ENCODE results near the gene LIN37. TPM values are rescaled to one million over a fixed set of nuclear protein-coding genes. Genes with fewer than 3 reads are reported as not detected.

The LIN37 gene
- total and polyA plus RNA-seq, 9 of the 15 experiments (the other 6 are each of a cell fraction or from before 2014, with no cell fraction given) = 1.2 to 12.5 (median 8.6) TPM

GRCh38 chr19:35740423-35741202 lies 7.8 kb upstream of the LIN37 start (continued):
- TF ChIP-seq E2F8 (IDR thresholded peaks at IDR 0.05; ENCODE audit: low read depth, partially characterized antibody) (peak; percentile 60), ZNF12 (CRISPR knock-in tag; IDR thresholded peaks at IDR 0.05) (0 out of 2 replicates have a peak, but pooled peaks have one; percentile 4), ETV6 (IDR thresholded peaks at IDR 0.05; ENCODE audit: borderline replicate concordance in 1 of 2, low read depth in 2 of 2, low read length in 1 of 2) (no peak), ETV6 (CRISPR knock-in tag; IDR thresholded peaks at IDR 0.05; ENCODE audit: borderline replicate concordance) (no peak), CREB3 (tag; conservative IDR thresholded peaks at IDR 0.05; ENCODE audit: low read depth) (no peak), TGIF2 (CRISPR knock-in tag; IDR thresholded peaks at IDR 0.05) (no peak), MTA3 (IDR thresholded peaks at IDR 0.05; ENCODE audit: borderline replicate concordance) (peak; percentile 93; the same call in 1 of the 2 replicates), SRSF9 (IDR thresholded peaks at IDR 0.05; ENCODE audit: borderline replicate concordance, low read depth, low read length) (no peak), MCM7 (IDR thresholded peaks at IDR 0.05) (no peak), TARDBP (IDR thresholded peaks at IDR 0.05) (peak; percentile 60; the same call in 1 of the 2 replicates), GTF2A2 (tag; IDR thresholded peaks at IDR 0.05) (no peak), CBFB (CRISPR knock-in tag; IDR thresholded peaks at IDR 0.05) (no peak), CHD4 (IDR thresholded peaks at IDR 0.05; ENCODE audit: insufficient read depth, insufficient replicate concordance, low read depth, low read length, poor library complexity, severe bottlenecking) (no peak), ELK3 (CRISPR knock-in tag; IDR thresholded peaks at IDR 0.05) (no peak), ZNF324 (CRISPR knock-in tag; IDR thresholded peaks at IDR 0.05) (no peak), BRCA1 (IDR thresholded peaks at IDR 0.05) (no peak), BRCA1 (CRISPR knock-in tag; IDR thresholded peaks at IDR 0.05) (no peak), KDM4B (IDR thresholded peaks at IDR 0.05; ENCODE audit: borderline replicate concordance in 2 of 2, low read depth in 1 of 2) (no peak), BCL6 (CRISPR knock-in tag; IDR thresholded peaks at IDR 0.05) (no peak)
- TF ChIP-seq, protein P1, sequence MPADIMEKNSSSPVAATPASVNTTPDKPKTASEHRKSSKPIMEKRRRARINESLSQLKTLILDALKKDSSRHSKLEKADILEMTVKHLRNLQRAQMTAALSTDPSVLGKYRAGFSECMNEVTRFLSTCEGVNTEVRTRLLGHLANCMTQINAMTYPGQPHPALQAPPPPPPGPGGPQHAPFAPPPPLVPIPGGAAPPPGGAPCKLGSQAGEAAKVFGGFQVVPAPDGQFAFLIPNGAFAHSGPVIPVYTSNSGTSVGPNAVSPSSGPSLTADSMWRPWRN (IDR thresholded peaks at IDR 0.05; ENCODE audit: low read depth) = no peak
- TF ChIP-seq, protein P2, sequence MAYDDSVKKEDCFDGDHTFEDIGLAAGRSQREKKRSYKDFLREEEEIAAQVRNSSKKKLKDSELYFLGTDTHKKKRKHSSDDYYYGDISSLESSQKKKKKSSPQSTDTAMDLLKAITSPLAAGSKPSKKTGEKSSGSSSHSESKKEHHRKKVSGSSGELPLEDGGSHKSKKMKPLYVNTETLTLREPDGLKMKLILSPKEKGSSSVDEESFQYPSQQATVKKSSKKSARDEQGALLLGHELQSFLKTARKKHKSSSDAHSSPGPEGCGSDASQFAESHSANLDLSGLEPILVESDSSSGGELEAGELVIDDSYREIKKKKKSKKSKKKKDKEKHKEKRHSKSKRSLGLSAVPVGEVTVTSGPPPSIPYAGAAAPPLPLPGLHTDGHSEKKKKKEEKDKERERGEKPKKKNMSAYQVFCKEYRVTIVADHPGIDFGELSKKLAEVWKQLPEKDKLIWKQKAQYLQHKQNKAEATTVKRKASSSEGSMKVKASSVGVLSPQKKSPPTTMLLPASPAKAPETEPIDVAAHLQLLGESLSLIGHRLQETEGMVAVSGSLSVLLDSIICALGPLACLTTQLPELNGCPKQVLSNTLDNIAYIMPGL (CRISPR knock-in tag; IDR thresholded peaks at IDR 0.05) = peak; percentile 67; the same call in 1 of the 2 replicates

Data from K562 (cell line).